Breast epithelium (tissue), 3 donors: ENCODE data around the gene ZNF629.

ENCODE experiments used
- CTCF ChIP-seq, 3 donors: fragments of 450-650 bp; IDR thresholded peaks; one replicate each; pipeline ENCODE4 v1.5.1; 2016 to 2017; ENCODE audit warnings: antibody characterized with exemption in 3 of 3, mild to moderate bottlenecking in 3 of 3, moderate library complexity in 3 of 3
- POLR2A ChIP-seq: fragments of 450-650 bp; IDR thresholded peaks from one replicate; pipeline ENCODE4 v1.6.1; 2016; ENCODE audit warnings: antibody characterized with exemption, mild to moderate bottlenecking, moderate library complexity
- POLR2AphosphoS5 ChIP-seq, 3 donors: sonication (generic); formaldehyde crosslinking; IDR thresholded peaks; one replicate each; pipeline ENCODE4 v1.6.1; 2017; ENCODE audit warnings: antibody characterized with exemption in 3 of 3

DNA sequence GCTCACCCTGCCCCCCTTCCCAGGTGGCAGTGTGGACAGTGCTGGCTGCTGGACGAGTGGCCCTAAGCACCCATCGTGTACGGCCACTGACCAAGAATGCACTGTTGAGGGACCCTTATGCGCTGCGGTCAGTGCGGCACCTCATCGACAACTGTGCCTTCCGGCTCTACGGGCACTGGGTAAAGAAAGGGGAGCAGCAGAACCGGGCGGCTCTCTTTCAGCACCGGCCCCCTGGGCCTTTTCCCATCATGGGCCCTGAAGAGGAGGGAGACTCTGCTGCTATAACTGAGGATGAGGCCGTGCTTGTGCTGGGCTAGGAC lies 30.3 kb downstream of the ZNF629 start:
- no peak for TF ChIP-seq CTCF (IDR thresholded peaks at IDR 0.05)
- TF ChIP-seq POLR2A: no peak
- no peak for TF ChIP-seq POLR2AphosphoS5 (IDR thresholded peaks at IDR 0.05)
